Glutamatergic neuron (in vitro differentiated cells): ENCODE measurements around the gene RASGRP2. TPM values are rescaled to one million over a fixed set of nuclear protein-coding genes. Genes with fewer than 3 reads are reported as not detected.

ENCODE experiments used
- DNase-seq: peaks from one replicate; pipeline ENCODE4 v3.0.0; 2022
- H3K27ac Mint-ChIP-seq: one replicate; pipeline ENCODE4 v1.8.0; 2020; ENCODE audit warnings: mild to moderate bottlenecking, mixed read lengths, inconsistent platforms; ENCODE audit not compliant: unreplicated experiment
- H3K27me3 Mint-ChIP-seq: one replicate; pipeline ENCODE4 v1.8.0; 2020; ENCODE audit warnings: mild to moderate bottlenecking, moderate library complexity, mixed read lengths, inconsistent platforms; ENCODE audit not compliant: unreplicated experiment
- H3K36me3 Mint-ChIP-seq: one replicate; pipeline ENCODE4 v1.8.0; 2020; ENCODE audit warnings: mild to moderate bottlenecking, mixed read lengths, inconsistent platforms; ENCODE audit not compliant: unreplicated experiment
- H3K4me1 Mint-ChIP-seq: one replicate; pipeline ENCODE4 v1.8.0; 2020; ENCODE audit warnings: mild to moderate bottlenecking, low read depth, mixed read lengths, inconsistent platforms; ENCODE audit not compliant: unreplicated experiment
- H3K4me3 Mint-ChIP-seq: one replicate; pipeline ENCODE4 v1.8.0; 2020; ENCODE audit warnings: mild to moderate bottlenecking, mixed read lengths, inconsistent platforms; ENCODE audit not compliant: unreplicated experiment
- H3K9me3 Mint-ChIP-seq: one replicate; pipeline ENCODE4 v1.8.0; 2020; ENCODE audit warnings: mild to moderate bottlenecking, moderate library complexity, mixed read lengths, inconsistent platforms; ENCODE audit not compliant: unreplicated experiment
- CTCF ChIP-seq: fragments of 200-600 bp; sonication (generic); IDR thresholded peaks from one replicate; pipeline ENCODE4 v1.5.0; 2021; ENCODE audit not compliant: partially characterized antibody, unreplicated experiment
- total RNA-seq: library from RNA; stranded (reverse); fragmentation: NEBNext Ultra II Directional; extraction: Animal tissue kit (Norgen Biotek cat#: 25700); gene quantifications from one replicate; pipeline ENCODE4 v1.2.1, GENCODE V29; 2021; ENCODE audit not compliant: unreplicated experiment

Gene RASGRP2
- total RNA-seq, 1 donor from 2014 or later = 2.9 TPM

- Mint-ChIP-seq H3K4me1 (peaks cover 21% of the 10 kb centered on the region), H3K36me3 (no peaks in the 10 kb centered on the region), H3K27ac (peak overlapping the region; percentile 80), H3K27me3 (peaks cover 12% of the 10 kb centered on the region), H3K9me3 (peaks cover 11% of the 10 kb centered on the region), H3K4me3 (peak overlapping the region; percentile 95)
- TF ChIP-seq CTCF = no peak
- no peak for DNase-seq
Measured at GRCh38 chr11:64776875-64777274, 32.9 kb upstream of the RASGRP2 start.

- Mint-ChIP-seq H3K9me3 (peaks cover 11% of the 10 kb centered on the region), H3K27me3 (peaks cover 12% of the 10 kb centered on the region), H3K4me1 (peaks cover 22% of the 10 kb centered on the region), H3K4me3 (peak overlapping the region; percentile 95), H3K36me3 (no peaks in the 10 kb centered on the region), H3K27ac (peak overlapping the region; percentile 80)
- no peak for TF ChIP-seq CTCF
- no peak for DNase-seq
Measured at GRCh38 chr11:64776425-64776824, 32.5 kb upstream of the RASGRP2 start.

GRCh38 chr11:64774144-64774543 lies 30.2 kb upstream of the RASGRP2 start:
- no peak for TF ChIP-seq CTCF
- H3K36me3 Mint-ChIP-seq = peaks cover 5% of the 10 kb centered on the region
- peaks cover 12% of the 10 kb centered on the region for H3K27me3 Mint-ChIP-seq
- no peak for DNase-seq
- peaks cover 11% of the 10 kb centered on the region for H3K9me3 Mint-ChIP-seq
- H3K27ac Mint-ChIP-seq = no peak overlapping the region
- H3K4me3 Mint-ChIP-seq = no peak overlapping the region
- peaks cover 22% of the 10 kb centered on the region for H3K4me1 Mint-ChIP-seq

- Mint-ChIP-seq H3K36me3 (peaks cover 6% of the 10 kb centered on the region), H3K27ac (no peak overlapping the region), H3K4me3 (no peak overlapping the region), H3K27me3 (peaks cover 9% of the 10 kb centered on the region), H3K9me3 (peaks cover 7% of the 10 kb centered on the region), H3K4me1 (peaks cover 24% of the 10 kb centered on the region)
- DNase-seq = no peak
- TF ChIP-seq CTCF = no peak
Measured at GRCh38 chr11:64772303-64773018, 28.5 kb upstream of the RASGRP2 start.

GRCh38 chr11:64771861-64772260 lies 27.9 kb upstream of the RASGRP2 start:
- Mint-ChIP-seq H3K27me3 (peaks cover 5% of the 10 kb centered on the region), H3K4me1 (peaks cover 18% of the 10 kb centered on the region), H3K4me3 (no peak overlapping the region), H3K36me3 (peaks cover 6% of the 10 kb centered on the region), H3K9me3 (peaks cover 1% of the 10 kb centered on the region), H3K27ac (no peak overlapping the region)
- DNase-seq = no peak
- no peak for TF ChIP-seq CTCF
